Natural killer cell treated with Interleukin-12 subunit alpha and Interleukin-12 subunit beta and Interleukin-15 and Interleukin-18, amount 100 ng/mL, for 72 hours (primary cell): ENCODE results near the gene ITGB6. TPM values are rescaled to one million over a fixed set of nuclear protein-coding genes. Genes with fewer than 3 reads are reported as not detected.
"Not testable (repeated sequence)": the region's sequence is repeated elsewhere in the genome, so short reads cannot be mapped to it uniquely, and the experiment has no call there.

Experiments used
- ATAC-seq, 2 donors: fragments of 150-1000 bp; cut with Tn5 transposase in 1 of 2; sonication (Bioruptor Pico), chemical (Tn5 transposase) in 1 of 2; 2 replicates each; pipeline ENCODE4 v1.10.0; 2021
- DNase-seq: peaks from one replicate; pipeline ENCODE4 v3.0.0; 2022; ENCODE audit warnings: low spot score
- H3K27ac Mint-ChIP-seq, 2 donors: 1 replicate in 1 of 2; 2 replicates in 1 of 2; pipeline ENCODE4 v1.8.0; 2022; ENCODE audit warnings: mixed read lengths in 2 of 2, mild to moderate bottlenecking in 1 of 2, moderate library complexity in 1 of 2
- H3K27me3 Mint-ChIP-seq, 2 donors: 1 replicate in 1 of 2; 2 replicates in 1 of 2; pipeline ENCODE4 v1.8.0; 2022; ENCODE audit warnings: mixed read lengths in 2 of 2
- H3K36me3 Mint-ChIP-seq: one replicate; pipeline ENCODE4 v1.8.0; 2022; ENCODE audit warnings: mixed read lengths
- H3K4me1 Mint-ChIP-seq, 2 donors: 1 replicate in 1 of 2; 2 replicates in 1 of 2; pipeline ENCODE4 v1.8.0; 2022; ENCODE audit warnings: low read depth in 2 of 2, mixed read lengths in 2 of 2, mild to moderate bottlenecking in 1 of 2
- H3K4me3 Mint-ChIP-seq: one replicate; pipeline ENCODE4 v1.8.0; 2022; ENCODE audit warnings: mixed read lengths
- H3K9me3 Mint-ChIP-seq: 2 replicates; pipeline ENCODE4 v1.8.0; 2022; ENCODE audit warnings: mixed read lengths
- total RNA-seq, 2 donors: library from RNA; stranded (reverse); gene quantifications; one replicate each; pipeline ENCODE4 v1.2.3, GENCODE V29; 2022

Gene ITGB6
- total RNA-seq, 2 donors from 2014 or later: not detected

- peak; percentile 62 for DNase-seq
These were observed 5.1 kb downstream of the ITGB6 start for GRCh38 chr2:160194946-160195345.

GRCh38 chr2:160194351-160194750 is 5.7 kb downstream of the ITGB6 start:
- H3K4me1 Mint-ChIP-seq: peaks cover 21 to 33% of the 10 kb centered on the region in 2 donors
- DNase-seq: no peak
- no peak overlapping the region for H3K4me3 Mint-ChIP-seq
- no peaks in the 10 kb centered on the region for H3K36me3 Mint-ChIP-seq
- ATAC-seq: no peak
- no peak overlapping the region for H3K27ac Mint-ChIP-seq
- no peaks in the 10 kb centered on the region for H3K9me3 Mint-ChIP-seq
- no peaks in the 10 kb centered on the region for H3K27me3 Mint-ChIP-seq

More at GRCh38 chr2:160194946-160195345, 5.1 kb downstream of the ITGB6 start:
- peak overlapping the region in 1 of 2 donors; percentile 54 for H3K27ac Mint-ChIP-seq
- peaks cover 21 to 33% of the 10 kb centered on the region in 2 donors for H3K4me1 Mint-ChIP-seq
- H3K36me3 Mint-ChIP-seq: no peaks in the 10 kb centered on the region
- ATAC-seq: peak; percentile 76 to 92
- no peaks in the 10 kb centered on the region for H3K9me3 Mint-ChIP-seq
- no peaks in the 10 kb centered on the region for H3K27me3 Mint-ChIP-seq
- no peak overlapping the region for H3K4me3 Mint-ChIP-seq

GRCh38 chr2:160181146-160181836 is 18.8 kb downstream of the ITGB6 start:
- not testable (repeated sequence) for H3K4me1 Mint-ChIP-seq, H3K4me3 Mint-ChIP-seq, ATAC-seq, H3K9me3 Mint-ChIP-seq, DNase-seq
- Mint-ChIP-seq H3K27me3 (peaks cover 9 to 27% of the 10 kb centered on the region in 2 donors), H3K27ac (peak overlapping the region in 1 of 2 donors; percentile 72), H3K36me3 (peaks cover 20% of the 10 kb centered on the region)

DNA sequence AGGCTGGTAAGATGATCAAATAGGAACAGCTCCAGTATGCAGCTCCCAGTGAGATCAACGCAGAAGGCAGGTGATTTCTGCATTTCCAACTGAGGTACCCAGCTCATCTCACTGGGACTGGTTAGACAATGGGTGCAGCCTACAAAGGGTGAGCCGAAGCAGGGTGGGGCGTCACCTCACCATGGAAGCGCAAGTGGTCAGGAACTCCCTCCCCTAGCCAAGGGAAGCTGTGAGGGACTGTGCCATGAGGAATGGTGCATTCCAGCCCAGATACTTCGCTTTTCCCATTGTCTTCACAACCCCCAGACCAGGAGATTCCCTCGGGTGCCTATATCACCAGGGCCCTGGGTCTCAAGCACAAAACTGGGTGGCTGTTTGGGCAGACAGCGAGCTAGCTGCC is 19.4 kb downstream of the ITGB6 start:
- H3K4me3 Mint-ChIP-seq, ATAC-seq, DNase-seq, H3K9me3 Mint-ChIP-seq, H3K4me1 Mint-ChIP-seq, H3K27ac Mint-ChIP-seq: not testable (repeated sequence)
- Mint-ChIP-seq H3K27me3 (peaks cover 9 to 27% of the 10 kb centered on the region in 2 donors), H3K36me3 (peaks cover 16% of the 10 kb centered on the region)

- H3K27ac Mint-ChIP-seq: no peak overlapping the region
These were observed 19.9 kb downstream of the ITGB6 start for GRCh38 chr2:160180172-160180571.

DNA sequence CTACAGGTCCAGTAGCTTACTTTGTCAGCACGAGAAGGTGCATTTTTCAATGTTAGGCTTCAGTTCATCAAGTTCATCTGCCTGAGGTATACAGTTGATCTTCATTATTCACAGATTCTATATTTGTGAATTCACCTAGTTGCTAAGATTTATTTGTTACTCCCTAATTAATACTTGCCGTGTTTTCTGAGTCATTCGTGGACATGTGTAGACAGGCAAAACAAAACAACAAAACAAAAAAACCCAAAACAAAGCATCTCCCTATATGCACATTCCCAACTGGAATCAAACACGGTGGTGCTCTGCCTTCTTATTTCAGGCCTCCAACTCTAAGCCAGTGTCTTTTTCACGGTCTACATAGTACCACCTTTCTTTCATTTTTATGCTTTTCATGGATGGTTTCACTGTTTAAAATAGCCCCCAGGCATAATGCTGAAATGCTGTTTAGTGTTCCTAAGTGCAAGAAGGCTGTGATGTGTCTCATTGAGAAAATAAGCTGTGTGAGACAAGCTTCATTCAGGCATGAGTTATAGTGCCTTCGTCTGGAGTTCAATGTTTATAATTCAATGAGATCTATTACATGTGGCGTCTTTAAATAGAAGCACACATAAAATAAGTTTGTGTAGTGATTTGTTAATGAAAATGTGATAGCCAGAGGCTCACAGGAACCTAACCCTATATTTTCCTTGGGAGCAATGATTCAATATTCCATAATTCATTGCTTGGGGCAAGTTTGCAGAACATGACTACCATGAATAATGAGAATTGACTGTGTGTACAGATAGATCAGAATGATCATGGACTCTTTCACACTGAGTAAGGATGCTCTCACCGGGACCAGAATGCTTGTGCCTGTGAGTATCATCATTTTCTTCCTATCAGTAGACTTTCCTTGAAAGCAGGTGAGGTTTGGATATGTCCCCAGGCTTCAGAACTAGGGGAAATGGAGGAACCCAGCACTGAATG is 24.6 kb downstream of the ITGB6 start:
- H3K27ac Mint-ChIP-seq: no peak overlapping the region
- no peaks in the 10 kb centered on the region for H3K4me1 Mint-ChIP-seq
- DNase-seq: no peak
- ATAC-seq: no peak
- peaks cover 0 to 2% of the 10 kb centered on the region in 2 donors for H3K27me3 Mint-ChIP-seq
- H3K9me3 Mint-ChIP-seq: no peaks in the 10 kb centered on the region
- no peak overlapping the region for H3K4me3 Mint-ChIP-seq
- H3K36me3 Mint-ChIP-seq: no peaks in the 10 kb centered on the region

More at GRCh38 chr2:160180172-160180571, 19.9 kb downstream of the ITGB6 start:
- H3K27me3 Mint-ChIP-seq: peaks cover 9 to 27% of the 10 kb centered on the region in 2 donors
- DNase-seq (no peak), ATAC-seq (no peak)
- H3K4me3 Mint-ChIP-seq: no peak overlapping the region
- H3K36me3 Mint-ChIP-seq: peaks cover 11% of the 10 kb centered on the region
- H3K4me1 Mint-ChIP-seq: peaks cover 0 to 5% of the 10 kb centered on the region in 2 donors
- peaks cover 4% of the 10 kb centered on the region for H3K9me3 Mint-ChIP-seq

DNA sequence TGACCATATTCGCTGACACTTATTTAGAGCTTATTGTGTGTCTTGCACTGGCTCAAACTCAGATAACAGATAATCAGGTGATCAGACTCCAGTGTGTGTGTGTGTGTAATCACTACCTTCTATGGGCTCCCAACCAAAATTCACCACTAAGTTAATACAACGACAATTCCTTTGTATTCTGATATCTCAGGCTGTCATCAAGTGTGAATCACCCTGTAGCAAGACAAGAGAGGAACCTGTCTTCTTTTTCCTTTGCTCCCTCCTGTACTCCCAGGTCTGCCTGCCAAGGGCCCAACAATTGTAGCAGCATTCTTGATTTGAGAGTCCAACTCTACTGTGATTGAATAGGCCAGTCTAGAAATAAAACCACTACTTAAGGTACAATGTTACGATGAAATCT is 25.8 kb downstream of the ITGB6 start:
- peaks cover 0 to 2% of the 10 kb centered on the region in 2 donors for H3K27me3 Mint-ChIP-seq
- H3K4me3 Mint-ChIP-seq: no peak overlapping the region
- H3K36me3 Mint-ChIP-seq: no peaks in the 10 kb centered on the region
- DNase-seq: no peak
- no peaks in the 10 kb centered on the region for H3K9me3 Mint-ChIP-seq
- H3K4me1 Mint-ChIP-seq: no peaks in the 10 kb centered on the region
- no peak overlapping the region for H3K27ac Mint-ChIP-seq
- ATAC-seq: no peak

GRCh38 chr2:160169988-160170387 is 30.1 kb downstream of the ITGB6 start:
- Mint-ChIP-seq H3K4me1 (no peaks in the 10 kb centered on the region), H3K27me3 (peaks cover 0 to 2% of the 10 kb centered on the region in 2 donors), H3K4me3 (no peak overlapping the region), H3K27ac (no peak overlapping the region), H3K36me3 (no peaks in the 10 kb centered on the region), H3K9me3 (no peaks in the 10 kb centered on the region)
- no peak for ATAC-seq
- no peak for DNase-seq

DNA sequence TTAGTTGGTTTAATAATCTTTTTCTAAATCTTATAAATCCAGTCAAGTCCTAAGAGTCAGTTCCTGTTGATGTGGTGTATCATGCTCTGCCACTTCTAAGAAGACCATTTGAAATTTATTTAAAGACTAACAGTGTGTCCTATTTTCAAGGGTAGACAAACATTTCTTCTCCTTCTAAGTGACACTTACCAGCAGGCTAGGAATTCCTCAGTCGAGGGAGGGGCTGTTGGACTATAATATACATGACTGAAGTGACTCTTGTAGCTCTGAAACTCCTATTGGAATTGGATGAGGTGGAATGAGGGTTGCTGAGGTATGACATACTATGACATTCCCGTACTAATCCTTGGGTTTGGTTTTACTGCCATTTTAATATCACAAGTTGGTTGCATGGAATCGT is 30.6 kb downstream of the ITGB6 start:
- H3K9me3 Mint-ChIP-seq: no peaks in the 10 kb centered on the region
- no peak overlapping the region for H3K27ac Mint-ChIP-seq
- H3K36me3 Mint-ChIP-seq: no peaks in the 10 kb centered on the region
- ATAC-seq (no peak), DNase-seq (no peak)
- no peak overlapping the region for H3K4me3 Mint-ChIP-seq
- H3K4me1 Mint-ChIP-seq: no peaks in the 10 kb centered on the region
- peaks cover 0 to 2% of the 10 kb centered on the region in 2 donors for H3K27me3 Mint-ChIP-seq

DNA sequence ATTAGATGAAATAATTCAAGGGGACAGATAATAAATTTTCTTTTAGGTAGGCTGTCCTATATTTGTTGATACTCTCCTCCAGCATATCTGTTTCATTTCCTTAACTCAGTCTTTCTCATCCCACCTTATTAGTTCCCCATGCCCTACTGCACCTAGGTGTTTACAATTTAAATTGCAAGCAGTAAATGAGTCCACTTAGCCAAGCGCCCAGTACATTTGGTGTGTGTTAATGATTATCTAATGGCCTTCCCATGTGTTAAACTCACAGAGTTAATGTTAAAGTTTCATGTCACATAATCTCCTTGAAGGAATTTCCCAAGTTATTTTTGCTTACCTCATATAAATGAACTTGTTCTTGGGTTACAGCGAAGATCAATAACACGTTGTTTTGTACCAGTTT is 31.2 kb downstream of the ITGB6 start:
- no peaks in the 10 kb centered on the region for H3K4me1 Mint-ChIP-seq
- no peak overlapping the region for H3K4me3 Mint-ChIP-seq
- DNase-seq (no peak), ATAC-seq (no peak)
- peaks cover 0 to 2% of the 10 kb centered on the region in 2 donors for H3K27me3 Mint-ChIP-seq
- no peak overlapping the region for H3K27ac Mint-ChIP-seq
- H3K36me3 Mint-ChIP-seq: no peaks in the 10 kb centered on the region
- H3K9me3 Mint-ChIP-seq: no peaks in the 10 kb centered on the region

DNA sequence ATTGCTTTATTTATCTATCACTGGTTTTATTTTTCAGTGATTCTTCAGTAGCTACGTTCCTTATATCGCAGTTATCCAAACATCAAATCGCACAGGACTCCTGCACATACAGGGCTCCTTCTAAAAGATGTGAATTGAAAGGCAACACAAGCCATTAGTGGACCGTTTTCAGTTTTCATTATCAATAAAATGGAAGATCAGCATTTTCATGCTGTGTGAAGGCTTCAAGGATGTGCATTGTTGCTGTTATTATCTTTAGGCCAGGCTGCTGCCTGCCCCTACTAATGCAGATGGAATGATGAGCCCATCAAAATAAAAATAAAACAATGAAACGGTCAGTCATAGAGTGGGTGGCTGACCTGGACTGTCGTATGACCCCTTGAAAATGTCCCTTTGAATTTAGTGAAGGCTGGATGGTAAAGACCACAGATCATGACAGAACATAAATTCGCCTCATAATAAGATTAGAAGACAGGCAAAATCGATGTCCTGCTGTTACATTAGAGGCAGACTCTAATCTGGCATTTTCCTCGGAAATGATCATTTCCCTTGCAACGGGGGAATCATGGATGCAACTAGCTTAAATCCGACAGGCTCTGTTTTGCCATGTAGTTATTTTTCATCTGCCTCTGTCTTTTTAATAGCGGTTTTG is 32.9 kb downstream of the ITGB6 start:
- H3K9me3 Mint-ChIP-seq: no peaks in the 10 kb centered on the region
- DNase-seq (no peak), ATAC-seq (no peak)
- no peak overlapping the region for H3K4me3 Mint-ChIP-seq
- no peaks in the 10 kb centered on the region for H3K4me1 Mint-ChIP-seq
- no peak overlapping the region for H3K27ac Mint-ChIP-seq
- H3K27me3 Mint-ChIP-seq: no peaks in the 10 kb centered on the region
- H3K36me3 Mint-ChIP-seq: no peaks in the 10 kb centered on the region

GRCh38 chr2:160165996-160166395 is 34.1 kb downstream of the ITGB6 start:
- DNase-seq: no peak
- H3K27ac Mint-ChIP-seq: no peak overlapping the region
- no peak overlapping the region for H3K4me3 Mint-ChIP-seq
- H3K4me1 Mint-ChIP-seq: no peaks in the 10 kb centered on the region
- H3K9me3 Mint-ChIP-seq: no peaks in the 10 kb centered on the region
- ATAC-seq: no peak
- no peaks in the 10 kb centered on the region for H3K36me3 Mint-ChIP-seq
- H3K27me3 Mint-ChIP-seq: no peaks in the 10 kb centered on the region

DNA sequence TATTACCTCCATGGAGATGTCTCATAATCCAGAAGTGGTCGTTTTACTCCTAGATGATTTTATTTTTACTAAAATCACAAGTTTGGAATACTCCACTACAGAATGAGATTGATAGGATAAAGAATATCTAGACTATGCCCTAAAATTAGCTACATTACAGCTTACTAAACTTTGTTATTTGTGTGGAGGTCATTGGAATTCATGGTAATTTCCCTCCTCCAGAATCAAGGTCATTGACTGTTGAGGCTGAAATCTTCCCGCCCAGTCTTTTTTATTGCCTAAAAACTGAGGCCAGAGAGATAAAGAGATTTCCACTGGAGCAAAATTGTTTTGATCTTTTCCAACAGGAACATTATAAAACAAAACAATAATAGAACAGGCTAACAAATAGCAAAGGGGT is 35.0 kb downstream of the ITGB6 start:
- Mint-ChIP-seq H3K4me1 (no peaks in the 10 kb centered on the region), H3K4me3 (no peak overlapping the region)
- ATAC-seq: no peak

More for the DNA sequence above, 35.0 kb downstream of the ITGB6 start:
- Mint-ChIP-seq H3K9me3 (no peaks in the 10 kb centered on the region), H3K27ac (no peak overlapping the region), H3K36me3 (no peaks in the 10 kb centered on the region), H3K27me3 (peaks cover 0 to under 1% of the 10 kb centered on the region in 2 donors)
- DNase-seq: no peak
